A673 (cell line): Measurements from ENCODE around the gene AXDND1. TPM values are rescaled to one million over a fixed set of nuclear protein-coding genes. Genes with fewer than 3 reads are reported as not detected.

Experiments
- BruUV-seq: library from RNA; stranded (reverse); fragments of 400-500 nt; replicated peaks from 2 replicates; lab custom pipeline; 2021; lab: Mats Ljungman, UMichigan
- CTCF ChIA-PET: fragments of 300-600 bp; sonication (Branson Sonifier 250); formaldehyde crosslinking; loops from one replicate; lab custom pipeline; 2022; ENCODE audit warnings: antibody characterized with exemption; lab: Charles Lee
- POLR2A ChIA-PET: fragments of 300-600 bp; sonication (Branson Sonifier 250); formaldehyde crosslinking; loops from one replicate; lab custom pipeline; 2022; ENCODE audit warnings: antibody characterized with exemption; ENCODE audit not compliant: low non-redundant PET; lab: Charles Lee
- DNase-seq: peaks from one replicate; pipeline ENCODE4 v3.0.0-alpha.2; 2015; ENCODE audit warnings: low spot score
- H3K27ac ChIP-seq: fragments of 200-600 bp; sonication (generic); 2 replicates; pipeline ENCODE4 v1.5.1; 2016; ENCODE audit warnings: mixed run types, low read depth, mild to moderate bottlenecking, mixed read lengths, antibody characterized with exemption, low read length; ENCODE audit not compliant: poor library complexity, severe bottlenecking
- H3K27me3 ChIP-seq: fragments of 200-600 bp; sonication (generic); replicated peaks from 2 replicates; pipeline ENCODE4 v1.6.1; 2017; ENCODE audit warnings: mixed run types, low read depth, mild to moderate bottlenecking, mixed read lengths, antibody characterized with exemption, low read length; ENCODE audit not compliant: insufficient read depth, poor library complexity
- H3K36me3 ChIP-seq: fragments of 200-600 bp; sonication (generic); 2 replicates; pipeline ENCODE4 v1.6.1; 2016; ENCODE audit warnings: mixed run types, mild to moderate bottlenecking, mixed read lengths, antibody characterized with exemption, low read length; ENCODE audit not compliant: insufficient read depth, poor library complexity, severe bottlenecking
- H3K4me1 ChIP-seq: fragments of 200-600 bp; sonication (generic); 2 replicates; pipeline ENCODE4 v1.6.1; 2017; ENCODE audit warnings: mixed run types, mild to moderate bottlenecking, mixed read lengths, antibody characterized with exemption, low read length; ENCODE audit not compliant: insufficient read depth, poor library complexity, severe bottlenecking
- H3K4me3 ChIP-seq: fragments of 200-600 bp; sonication (generic); 2 replicates; pipeline ENCODE4 v1.5.1; 2016; ENCODE audit warnings: low read depth, mixed run types, mild to moderate bottlenecking, mixed read lengths, low read length; ENCODE audit not compliant: poor library complexity, severe bottlenecking
- H3K9me3 ChIP-seq: fragments of 200-600 bp; sonication (generic); 2 replicates; pipeline ENCODE4 v1.6.1; 2016; ENCODE audit warnings: mixed run types, low read depth, mild to moderate bottlenecking, mixed read lengths, antibody characterized with exemption, low read length; ENCODE audit not compliant: poor library complexity, severe bottlenecking
- CTCF ChIP-seq: fragments of 300-800, 200-600 bp; sonication (generic); conservative IDR thresholded peaks from 2 replicates; pipeline ENCODE4 v1.5.1; 2017; ENCODE audit warnings: low read depth, mild to moderate bottlenecking, antibody characterized with exemption, low read length, moderate library complexity, mixed read lengths
- EZH2 ChIP-seq: fragments of 200-600 bp; sonication (generic); IDR thresholded peaks from 2 replicates; pipeline ENCODE4 v1.6.1; 2017; ENCODE audit warnings: borderline replicate concordance, low read depth, mild to moderate bottlenecking, mixed read lengths, antibody characterized with exemption, low read length; ENCODE audit not compliant: poor library complexity, severe bottlenecking
- intact Hi-C: fragments of 100-400 bp; cut with micrococcal nuclease; formaldehyde crosslinking; loops from one replicate; pipeline ENCODE4 v1.10.0; 2022; ENCODE audit not compliant: unreplicated experiment
- total RNA-seq: library from RNA; stranded (reverse); gene quantifications from 2 replicates; pipeline ENCODE4 v1.2.3, GENCODE V29; 2021

The AXDND1 gene
- total RNA-seq, 1 experiment from 2014 or later, result not detected

- Histone ChIP-seq H3K4me1 (no peaks in the 10 kb centered on the region), H3K9me3 (no peaks in the 10 kb centered on the region), H3K27ac (no peak overlapping the region), H3K4me3 (no peak overlapping the region), H3K27me3 (no peaks in the 10 kb centered on the region), H3K36me3 (peaks cover 3% of the 10 kb centered on the region)
- no peak for DNase-seq
- ChIA-PET POLR2A (no interaction called here), CTCF (no interaction called here)
- intact Hi-C loops, result no loop called here
- TF ChIP-seq CTCF, result no peak
- TF ChIP-seq EZH2, result no peak
- BruUV-seq, result no TSS peak
Observed at GRCh38 chr1:179342740-179343404, 22.9 kb upstream of the AXDND1 start.

DNA sequence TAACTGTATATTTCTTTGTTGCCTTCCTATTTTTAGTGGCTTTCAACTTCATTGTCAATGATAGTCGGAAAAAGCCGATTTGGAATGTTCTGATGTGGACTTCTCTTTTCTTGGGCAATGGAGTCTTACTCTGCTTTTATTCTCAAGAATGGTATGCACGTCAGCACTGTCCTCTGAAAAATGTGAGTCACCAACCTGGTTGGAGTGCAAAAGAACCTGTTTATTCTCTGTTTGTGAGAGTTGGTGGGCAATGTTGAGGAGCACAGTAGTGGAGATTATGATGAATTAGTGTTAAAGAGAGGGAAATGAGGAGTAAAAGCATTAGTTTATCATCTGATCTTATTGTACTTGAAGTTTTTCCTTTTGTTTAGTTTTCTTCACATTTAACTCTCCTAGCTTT, 14.5 kb upstream of the AXDND1 start:
- ChIA-PET CTCF (no interaction called here), POLR2A (no interaction called here)
- intact Hi-C loops, result loop anchor here (5.0 kb wide), 1 partner anchor 159 kb away; no protein-coding TSS in a partner anchor
- Histone ChIP-seq H3K27me3 (no peaks in the 10 kb centered on the region), H3K9me3 (no peaks in the 10 kb centered on the region), H3K27ac (no peak overlapping the region), H3K4me1 (no peaks in the 10 kb centered on the region), H3K4me3 (no peak overlapping the region), H3K36me3 (peaks cover 7% of the 10 kb centered on the region)
- TF ChIP-seq CTCF (no peak), EZH2 (no peak)
- no TSS peak for BruUV-seq
- DNase-seq, result no peak

- no peaks in the 10 kb centered on the region for H3K27me3 ChIP-seq
- TF ChIP-seq EZH2 (no peak), CTCF (no peak)
- H3K9me3 ChIP-seq, result no peaks in the 10 kb centered on the region
- no peak for DNase-seq
- CTCF ChIA-PET, result no interaction called here
- POLR2A ChIA-PET, result no interaction called here
- H3K36me3 ChIP-seq, result peaks cover 7% of the 10 kb centered on the region
- H3K4me3 ChIP-seq, result no peak overlapping the region
- H3K27ac ChIP-seq, result no peak overlapping the region
- BruUV-seq, result no TSS peak
- H3K4me1 ChIP-seq, result no peaks in the 10 kb centered on the region
- intact Hi-C loops, result loop anchor here (5.0 kb wide), 1 partner anchor 160 kb away; no protein-coding TSS in a partner anchor
Observed at GRCh38 chr1:179352236-179352635, 13.5 kb upstream of the AXDND1 start.
